GM18526 (cell line): ENCODE data around the gene APP.

Source experiments
- POLR2A ChIP-seq: IDR thresholded peaks from 3 replicates; pipeline ENCODE4 v1.6.1; 2011; ENCODE audit not compliant: insufficient read length; ENCODE audit errors: extremely low read depth

Gene APP

DNA sequence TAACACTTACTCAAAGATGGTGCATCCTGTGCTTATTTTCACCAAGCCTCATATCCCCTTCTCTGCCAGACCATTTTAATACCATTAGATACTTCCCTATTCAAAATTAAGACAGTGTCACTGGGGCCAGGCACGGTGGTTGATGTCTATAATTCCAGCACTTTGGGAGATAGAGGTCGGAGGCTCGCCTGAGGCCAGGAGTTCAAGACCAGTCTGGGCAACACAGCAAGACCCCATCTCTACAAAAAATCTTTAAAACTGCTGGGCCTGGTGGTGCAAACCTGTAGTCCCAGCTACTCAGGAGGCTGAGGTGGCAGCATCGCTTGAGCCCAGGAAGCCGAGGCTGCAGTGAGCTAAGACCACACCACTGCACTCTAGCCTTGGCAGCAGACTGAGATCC, 28.2 kb downstream of the APP start:
- no peak for TF ChIP-seq POLR2A

GRCh38 chr21:26140926-26141325, 29.6 kb downstream of the APP start:
- no peak for TF ChIP-seq POLR2A

GRCh38 chr21:26140164-26140579, 30.4 kb downstream of the APP start:
- no peak for TF ChIP-seq POLR2A

DNA sequence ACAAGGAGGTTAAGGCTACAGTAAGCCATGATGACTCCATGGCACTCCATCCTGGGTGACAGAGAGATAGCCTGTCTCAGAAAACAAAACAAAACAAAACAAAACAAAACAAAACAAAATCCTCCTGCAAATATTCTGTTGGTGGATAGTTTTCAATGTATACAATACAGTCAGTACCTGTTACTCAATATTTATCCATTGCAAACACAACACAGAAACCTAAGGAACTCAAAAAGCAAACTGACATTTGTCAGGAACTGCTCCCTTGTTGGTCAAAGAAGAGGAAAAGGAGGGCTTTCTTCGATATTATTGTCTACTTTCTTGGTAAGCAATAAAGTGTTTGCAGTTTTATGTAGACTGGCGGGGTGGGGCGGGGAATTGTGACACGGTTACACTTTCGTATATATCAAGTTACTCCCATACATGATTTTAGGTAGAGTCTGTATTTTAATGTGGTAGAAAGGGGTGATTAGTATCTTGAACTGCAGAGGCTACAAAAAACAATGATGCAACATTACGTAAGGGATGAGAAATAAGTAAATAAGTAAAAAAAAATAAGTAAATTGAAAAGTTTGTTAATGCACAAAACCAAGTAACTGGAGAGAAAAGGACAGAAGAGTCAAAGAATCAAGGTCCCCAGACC, 31.8 kb downstream of the APP start:
- TF ChIP-seq POLR2A, result no peak

GRCh38 chr21:26137379-26138060, 33.0 kb downstream of the APP start:
- TF ChIP-seq POLR2A, result no peak

- TF ChIP-seq POLR2A, result no peak
Observed at GRCh38 chr21:26136671-26137070, 33.9 kb downstream of the APP start.

GRCh38 chr21:26135520-26135919, 35.0 kb downstream of the APP start:
- no peak for TF ChIP-seq POLR2A

GRCh38 chr21:26131554-26131953, 39.0 kb downstream of the APP start:
- no peak for TF ChIP-seq POLR2A

- TF ChIP-seq POLR2A, result no peak
Observed at GRCh38 chr21:26130249-26130881, 40.2 kb downstream of the APP start.

DNA sequence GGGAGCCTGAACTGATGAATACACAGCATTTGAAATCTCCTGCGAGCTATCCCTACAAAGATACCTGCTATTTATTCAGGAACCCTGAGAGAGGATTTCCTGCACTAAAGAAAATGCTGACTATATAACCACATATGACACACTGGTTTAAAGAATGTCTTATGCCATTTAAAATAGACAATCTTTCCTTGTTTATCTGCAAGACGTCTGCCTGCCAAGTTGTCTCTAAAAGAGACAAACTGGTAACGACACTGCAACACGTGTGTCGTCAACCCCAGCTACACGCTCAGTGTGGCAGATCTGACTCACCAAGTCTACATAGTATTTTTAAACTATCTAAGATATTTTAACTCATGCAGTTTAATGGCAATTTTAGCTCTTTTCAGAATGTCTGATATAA, 42.7 kb downstream of the APP start:
- no peak for TF ChIP-seq POLR2A

DNA sequence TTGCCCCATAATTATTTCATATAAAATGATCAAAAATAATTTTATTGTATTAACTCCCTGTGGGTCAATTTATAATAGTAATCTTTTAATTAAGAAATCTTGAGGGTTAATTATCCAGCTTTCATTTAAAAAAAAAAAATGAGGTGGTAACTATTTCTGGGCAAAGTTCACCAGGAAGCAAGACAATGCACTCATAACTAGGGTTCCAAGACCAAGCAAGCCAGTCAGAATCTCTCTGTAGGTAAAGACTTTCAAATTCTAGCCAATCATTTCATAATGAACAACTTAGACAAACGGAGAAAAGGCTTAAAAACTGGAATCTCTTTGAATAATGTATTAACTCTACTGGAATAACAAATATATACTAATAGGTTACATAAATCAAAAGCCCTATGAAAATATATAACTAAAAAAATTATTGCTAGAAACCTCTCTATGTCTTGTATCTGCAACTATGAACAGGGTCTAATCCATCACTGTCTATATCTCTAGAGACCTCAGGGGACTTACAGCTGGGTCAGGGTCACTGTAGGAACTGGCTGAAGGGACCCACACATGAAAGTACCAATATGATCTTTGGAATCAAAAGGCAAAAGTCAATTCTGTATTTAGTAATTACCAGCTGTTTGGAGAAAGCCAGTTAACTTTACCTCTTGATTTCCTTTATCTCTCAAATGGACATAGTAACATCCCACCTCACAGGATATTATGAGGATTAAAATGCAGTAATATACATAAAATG, 43.3 kb downstream of the APP start:
- no peak for TF ChIP-seq POLR2A

- TF ChIP-seq POLR2A, result no peak
Observed at GRCh38 chr21:26126168-26126553, 44.4 kb downstream of the APP start.

- TF ChIP-seq POLR2A, result no peak
Observed at GRCh38 chr21:26125433-26126167, 45.0 kb downstream of the APP start.

DNA sequence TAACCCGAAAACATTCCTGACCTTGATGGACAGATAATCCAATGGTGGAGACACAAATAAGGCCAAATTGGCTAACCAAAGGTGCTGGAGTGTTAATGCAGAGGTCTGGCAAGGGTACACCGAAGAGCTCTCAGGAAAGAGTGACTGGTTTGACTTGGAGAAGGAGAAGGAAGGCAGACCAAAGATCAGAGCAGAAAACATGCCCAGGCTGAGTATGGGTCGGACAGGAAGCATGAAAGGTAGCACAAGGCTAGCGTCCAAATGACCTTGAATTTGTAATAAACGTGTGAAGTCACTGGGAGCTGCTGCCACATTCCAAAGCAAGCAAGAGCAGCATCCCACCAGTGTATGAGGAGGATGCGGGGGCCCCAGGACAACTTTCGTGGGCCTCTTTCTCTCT, 45.7 kb downstream of the APP start:
- no peak for TF ChIP-seq POLR2A

- TF ChIP-seq POLR2A, result no peak
Observed at GRCh38 chr21:26124421-26124833, 46.1 kb downstream of the APP start.

GRCh38 chr21:26123012-26123411, 47.6 kb downstream of the APP start:
- no peak for TF ChIP-seq POLR2A

DNA sequence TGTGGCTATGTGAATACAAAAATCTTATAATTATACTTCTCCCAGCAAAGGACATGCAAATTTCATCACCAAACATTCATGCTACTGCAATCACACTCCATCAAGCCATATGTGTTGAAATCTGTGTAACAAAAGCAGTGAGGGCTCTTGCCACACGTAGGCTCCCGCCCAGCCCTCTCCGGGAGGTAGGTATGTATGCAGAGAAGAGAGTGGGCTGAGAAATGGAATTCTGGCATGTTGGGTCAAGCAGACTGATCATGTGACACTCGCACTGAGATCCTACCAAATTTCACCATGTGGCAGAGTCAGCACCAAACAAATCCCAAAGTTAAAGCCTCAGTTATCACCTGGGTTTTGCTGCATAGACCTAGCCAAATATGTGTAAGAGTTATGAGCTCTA, 49.7 kb downstream of the APP start:
- TF ChIP-seq POLR2A, result no peak
